ENCODE data around the gene ANO1.

ANO1 gene

GRCh38 chr11:70097783-70098563 lies 19.9 kb downstream of the ANO1 start:
- TF ChIP-seq CTCF (IDR thresholded peaks at IDR 0.05; ENCODE audit: low read depth, low read length): no peak
- H3K4me3 ChIP-seq (ENCODE audit: low read depth, low read length): no peak overlapping the region

- no peak for TF ChIP-seq CTCF (IDR thresholded peaks at IDR 0.05; ENCODE audit: low read depth, low read length)
- no peak overlapping the region for H3K4me3 ChIP-seq (ENCODE audit: low read depth, low read length)
Observed at GRCh38 chr11:70098936-70099335, 20.8 kb downstream of the ANO1 start.

DNA sequence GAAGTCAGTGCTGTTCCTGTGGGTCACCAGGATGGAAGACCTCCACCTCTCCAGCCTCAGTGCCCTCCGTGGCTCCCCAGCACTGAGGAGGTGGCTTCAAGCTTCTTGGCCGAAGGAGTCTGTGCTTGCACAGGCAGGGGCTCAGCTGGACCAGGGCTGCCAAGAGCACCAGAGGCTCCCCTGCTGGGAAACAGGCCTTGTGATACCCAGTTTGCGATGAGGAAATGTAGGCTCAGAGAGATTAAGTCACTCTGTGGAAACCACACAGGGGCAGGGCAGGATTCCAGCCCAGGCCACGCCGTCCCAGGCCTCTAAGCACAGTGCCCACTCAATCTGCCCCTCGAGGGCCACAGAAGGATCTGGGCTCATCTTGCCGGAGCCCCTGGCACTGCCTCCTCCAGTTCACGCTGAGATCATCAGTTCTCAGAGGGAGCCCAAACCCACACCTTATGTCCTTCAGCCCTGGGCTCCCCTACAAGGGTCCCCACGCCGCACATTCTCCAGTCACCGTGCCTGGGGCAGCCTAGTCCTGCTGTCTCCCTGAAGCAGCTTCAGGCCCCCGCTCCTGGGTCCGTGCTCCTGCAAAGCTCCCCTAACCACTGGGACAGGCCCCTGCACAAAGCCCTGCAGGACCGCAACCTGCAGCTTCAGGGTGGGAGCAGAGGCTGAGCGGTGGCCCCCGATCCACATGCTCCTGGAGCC lies 21.6 kb downstream of the ANO1 start:
- no peak for TF ChIP-seq CTCF (IDR thresholded peaks at IDR 0.05; ENCODE audit: low read depth, low read length)
- H3K4me3 ChIP-seq (ENCODE audit: low read depth, low read length): no peak overlapping the region

- no peak overlapping the region for H3K4me3 ChIP-seq (ENCODE audit: low read depth, low read length)
- TF ChIP-seq CTCF (IDR thresholded peaks at IDR 0.05; ENCODE audit: low read depth, low read length): no peak
Observed at GRCh38 chr11:70100280-70100603, 22.1 kb downstream of the ANO1 start.

DNA sequence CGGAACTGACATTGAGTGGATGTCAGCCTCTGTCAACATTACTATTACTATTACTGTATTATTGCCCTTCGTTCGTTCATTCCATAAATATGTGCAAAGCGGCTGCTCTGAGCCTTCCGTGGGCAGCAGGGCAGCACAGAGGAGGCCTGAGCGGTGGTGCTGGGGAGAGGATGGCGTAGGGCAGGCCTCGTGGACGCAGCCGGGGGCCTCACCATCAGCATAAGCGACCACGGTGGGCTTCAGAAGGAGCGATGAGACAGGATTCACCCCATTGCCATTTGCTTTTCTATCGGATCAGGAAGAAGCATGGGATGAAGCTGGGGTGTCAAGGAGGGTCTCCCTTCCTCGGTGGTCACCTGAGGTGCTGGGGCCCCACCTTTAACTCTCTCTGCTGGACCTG lies 22.7 kb downstream of the ANO1 start:
- H3K4me3 ChIP-seq (ENCODE audit: low read depth, low read length): no peak overlapping the region
- TF ChIP-seq CTCF (IDR thresholded peaks at IDR 0.05; ENCODE audit: low read depth, low read length): no peak

DNA sequence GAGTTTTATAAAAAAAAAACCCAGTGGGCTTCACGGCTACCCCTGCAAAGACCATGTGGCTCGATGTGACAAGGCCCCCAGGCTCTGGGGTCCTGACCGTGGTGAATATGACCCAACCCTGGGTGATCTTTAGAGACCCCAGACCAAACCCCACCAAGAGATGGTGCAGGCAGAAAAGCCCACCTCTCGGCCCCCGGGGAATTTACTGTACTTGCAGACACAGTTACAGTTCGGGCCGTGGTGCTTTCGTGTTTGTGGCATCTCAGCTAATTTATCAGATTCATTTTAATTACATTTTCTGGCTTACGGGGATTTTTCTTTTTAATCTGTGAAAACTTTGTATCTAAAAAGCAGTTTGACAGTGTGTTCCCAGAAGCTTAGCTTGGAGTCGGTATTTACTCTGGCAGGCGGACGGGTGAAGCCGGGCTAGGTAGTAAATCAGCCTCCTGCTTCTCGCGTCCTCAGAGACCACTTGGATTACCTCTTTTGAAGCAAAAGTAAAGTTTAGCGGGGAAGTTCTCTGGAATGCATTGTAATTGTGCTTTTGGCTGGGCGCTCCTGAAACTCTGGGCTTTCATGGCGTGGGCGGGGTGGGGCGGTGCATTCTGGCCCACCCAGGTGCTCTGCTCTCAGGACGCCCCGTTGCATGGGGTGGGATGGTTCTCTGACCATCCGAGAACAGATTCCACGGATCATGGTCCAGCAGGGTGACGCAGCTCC lies 25.3 kb downstream of the ANO1 start:
- TF ChIP-seq CTCF (IDR thresholded peaks at IDR 0.05; ENCODE audit: low read depth, low read length): no peak
- no peak overlapping the region for H3K4me3 ChIP-seq (ENCODE audit: low read depth, low read length)

DNA sequence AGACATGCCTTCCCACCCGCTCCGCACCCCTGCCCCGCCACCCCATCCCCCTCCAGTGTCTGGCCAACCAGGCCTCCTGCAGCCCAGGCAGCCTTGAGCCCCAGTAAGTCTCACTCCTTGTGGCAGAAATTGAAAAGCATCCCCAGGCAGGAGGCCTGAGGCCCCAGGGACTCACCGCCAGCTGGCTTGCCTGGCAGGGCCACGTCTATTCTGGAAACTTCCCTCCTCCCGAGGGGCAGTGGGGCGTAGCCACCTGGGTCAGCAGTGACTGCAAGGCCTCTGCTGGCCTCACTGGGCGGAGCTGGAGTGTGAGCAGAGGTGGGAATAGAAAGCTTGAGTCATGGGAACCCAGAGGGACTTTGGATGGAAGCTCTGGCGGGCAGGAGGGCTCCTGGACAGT lies 26.3 kb downstream of the ANO1 start:
- TF ChIP-seq CTCF (IDR thresholded peaks at IDR 0.05; ENCODE audit: low read depth, low read length): no peak
- H3K4me3 ChIP-seq (ENCODE audit: low read depth, low read length): no peak overlapping the region
